HEK293 (cell line): ENCODE data around the gene ATXN10.

Experiments
- KLF17 ChIP-seq: fragments of 450-650 bp; formaldehyde crosslinking; IDR thresholded peaks from 2 replicates; pipeline ENCODE4 v1.5.1; 2016; ENCODE audit warnings: missing biosample characterization, missing genetic modification characterization
- TCF7L2 ChIP-seq: IDR thresholded peaks from 2 replicates; pipeline ENCODE4 v1.6.1; 2011; ENCODE audit warnings: low read depth, mild to moderate bottlenecking, inconsistent platforms, low read length, moderate library complexity, borderline replicate concordance
- ZBTB11 ChIP-seq: fragments of 450-650 bp; formaldehyde crosslinking; conservative IDR thresholded peaks from 2 replicates; pipeline ENCODE4 v1.5.1; 2016; ENCODE audit warnings: low read depth, missing biosample characterization, missing genetic modification characterization
- ZBTB49 ChIP-seq: fragments of 450-650 bp; formaldehyde crosslinking; IDR thresholded peaks from 2 replicates; pipeline ENCODE4 v1.5.1; 2016; ENCODE audit warnings: missing biosample characterization, missing genetic modification characterization, low read depth
- ZEB2 ChIP-seq: fragments of 450-650 bp; formaldehyde crosslinking; IDR thresholded peaks from 2 replicates; pipeline ENCODE4 v1.5.1; 2016; ENCODE audit warnings: missing biosample characterization, missing genetic modification characterization
- ZNF350 ChIP-seq: fragments of 450-650 bp; formaldehyde crosslinking; IDR thresholded peaks from 2 replicates; pipeline ENCODE4 v1.5.0; 2017; ENCODE audit warnings: missing biosample characterization, mild to moderate bottlenecking, missing genetic modification characterization
- ZNF521 ChIP-seq: fragments of 450-650 bp; formaldehyde crosslinking; IDR thresholded peaks from 2 replicates; pipeline ENCODE4 v1.5.1; 2017; ENCODE audit warnings: missing biosample characterization, mild to moderate bottlenecking, missing genetic modification characterization
- TF ChIP-seq, protein P1 (sequence below): fragments of 450-650 bp; formaldehyde crosslinking; IDR thresholded peaks from 2 replicates; pipeline ENCODE4 v1.5.1; 2016; ENCODE audit warnings: missing biosample characterization, missing genetic modification characterization

DNA sequence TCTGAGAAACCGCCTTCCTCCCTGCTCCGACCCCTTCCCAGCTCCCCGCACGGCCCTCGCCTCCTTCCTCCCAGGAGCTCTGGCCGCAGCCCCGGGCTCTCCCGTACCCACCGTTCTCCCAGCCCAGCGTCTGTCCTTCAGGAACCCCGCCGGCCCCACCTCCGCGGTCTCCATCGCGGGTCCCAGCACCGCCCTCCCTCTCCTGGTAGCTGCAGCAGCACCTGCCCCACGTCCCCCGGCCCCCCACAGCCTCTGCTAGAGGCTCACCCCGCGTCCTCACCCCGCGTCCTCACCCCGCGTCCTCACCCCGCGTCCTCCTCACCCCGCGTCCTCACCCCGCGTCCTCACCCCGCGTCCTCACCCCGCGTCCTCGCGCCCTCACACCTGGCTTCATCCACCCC lies 219.4 kb downstream of the ATXN10 start:
- no peak for TF ChIP-seq ZNF350 (tag by site-specific recombination)
- TF ChIP-seq TCF7L2 = no peak
- TF ChIP-seq KLF17 (tag by site-specific recombination) = no peak
- TF ChIP-seq ZEB2 (tag by site-specific recombination) = no peak
- TF ChIP-seq ZBTB11 (tag by site-specific recombination) = no peak
- TF ChIP-seq, protein P1, sequence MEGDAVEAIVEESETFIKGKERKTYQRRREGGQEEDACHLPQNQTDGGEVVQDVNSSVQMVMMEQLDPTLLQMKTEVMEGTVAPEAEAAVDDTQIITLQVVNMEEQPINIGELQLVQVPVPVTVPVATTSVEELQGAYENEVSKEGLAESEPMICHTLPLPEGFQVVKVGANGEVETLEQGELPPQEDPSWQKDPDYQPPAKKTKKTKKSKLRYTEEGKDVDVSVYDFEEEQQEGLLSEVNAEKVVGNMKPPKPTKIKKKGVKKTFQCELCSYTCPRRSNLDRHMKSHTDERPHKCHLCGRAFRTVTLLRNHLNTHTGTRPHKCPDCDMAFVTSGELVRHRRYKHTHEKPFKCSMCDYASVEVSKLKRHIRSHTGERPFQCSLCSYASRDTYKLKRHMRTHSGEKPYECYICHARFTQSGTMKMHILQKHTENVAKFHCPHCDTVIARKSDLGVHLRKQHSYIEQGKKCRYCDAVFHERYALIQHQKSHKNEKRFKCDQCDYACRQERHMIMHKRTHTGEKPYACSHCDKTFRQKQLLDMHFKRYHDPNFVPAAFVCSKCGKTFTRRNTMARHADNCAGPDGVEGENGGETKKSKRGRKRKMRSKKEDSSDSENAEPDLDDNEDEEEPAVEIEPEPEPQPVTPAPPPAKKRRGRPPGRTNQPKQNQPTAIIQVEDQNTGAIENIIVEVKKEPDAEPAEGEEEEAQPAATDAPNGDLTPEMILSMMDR (tag by site-specific recombination) = no peak
- TF ChIP-seq ZNF521 (tag by site-specific recombination) = no peak
- no peak for TF ChIP-seq ZBTB49
